HG03432 (cell line): Measurements from ENCODE around the gene LMNA.

ENCODE experiments used
- ATAC-seq: cut with Tn5 transposase; IDR thresholded peaks from one replicate; pipeline ENCODE4 v1.9.1; 2021; ENCODE audit warnings: mild to moderate bottlenecking, moderate library complexity; ENCODE audit not compliant: unreplicated experiment

LMNA gene

GRCh38 chr1:156135930-156136871 is 21.7 kb downstream of the LMNA start:
- ATAC-seq: no peak

GRCh38 chr1:156136970-156137483 is 22.5 kb downstream of the LMNA start:
- ATAC-seq: no peak

- no peak for ATAC-seq
Measured at GRCh38 chr1:156138458-156138867, 24.0 kb downstream of the LMNA start.

GRCh38 chr1:156140879-156141707 is 26.6 kb downstream of the LMNA start:
- ATAC-seq: no peak

- no peak for ATAC-seq
Measured at GRCh38 chr1:156143765-156144489, 29.4 kb downstream of the LMNA start.

GRCh38 chr1:156144742-156145141 is 30.2 kb downstream of the LMNA start:
- no peak for ATAC-seq

GRCh38 chr1:156145650-156146019 is 31.1 kb downstream of the LMNA start:
- ATAC-seq: no peak

- ATAC-seq: no peak
Measured at GRCh38 chr1:156146020-156146768, 31.7 kb downstream of the LMNA start.

- no peak for ATAC-seq
Measured at GRCh38 chr1:156146769-156147405, 32.4 kb downstream of the LMNA start.

GRCh38 chr1:156148216-156148615 is 33.7 kb downstream of the LMNA start:
- no peak for ATAC-seq

- ATAC-seq: peak; percentile 40
Measured at GRCh38 chr1:156149374-156150332, 35.1 kb downstream of the LMNA start.

- ATAC-seq: no peak
Measured at GRCh38 chr1:156150333-156151011, 36.0 kb downstream of the LMNA start.

GRCh38 chr1:156151093-156151688 is 36.7 kb downstream of the LMNA start:
- peak; percentile 21 for ATAC-seq

GRCh38 chr1:156152628-156153027 is 38.1 kb downstream of the LMNA start:
- ATAC-seq: no peak

GRCh38 chr1:156153362-156153761 is 38.9 kb downstream of the LMNA start, which contains the start of gene SEMA4A:
TSS of gene SEMA4A (plus strand) at chr1:156153585. CDS start at chr1:156154579, 994 bp downstream.
- no peak for ATAC-seq

- peak; percentile 61 for ATAC-seq
Measured at GRCh38 chr1:156154317-156154749, 39.8 kb downstream of the LMNA start.

GRCh38 chr1:156155756-156156510 is 41.4 kb downstream of the LMNA start:
- ATAC-seq: no peak
